PFSK-1 (cell line): ENCODE data around the gene HOXB3.

Experiments
- POLR2AphosphoS5 ChIP-seq: IDR thresholded peaks from 2 replicates; pipeline ENCODE4 v1.6.1; 2012; ENCODE audit warnings: low read depth, mild to moderate bottlenecking, control low read depth, low read length, moderate library complexity
- TAF1 ChIP-seq: IDR thresholded peaks from 2 replicates; pipeline ENCODE4 v1.6.1; 2012; ENCODE audit warnings: low read length, control low read depth, borderline replicate concordance; ENCODE audit not compliant: insufficient read depth

DNA sequence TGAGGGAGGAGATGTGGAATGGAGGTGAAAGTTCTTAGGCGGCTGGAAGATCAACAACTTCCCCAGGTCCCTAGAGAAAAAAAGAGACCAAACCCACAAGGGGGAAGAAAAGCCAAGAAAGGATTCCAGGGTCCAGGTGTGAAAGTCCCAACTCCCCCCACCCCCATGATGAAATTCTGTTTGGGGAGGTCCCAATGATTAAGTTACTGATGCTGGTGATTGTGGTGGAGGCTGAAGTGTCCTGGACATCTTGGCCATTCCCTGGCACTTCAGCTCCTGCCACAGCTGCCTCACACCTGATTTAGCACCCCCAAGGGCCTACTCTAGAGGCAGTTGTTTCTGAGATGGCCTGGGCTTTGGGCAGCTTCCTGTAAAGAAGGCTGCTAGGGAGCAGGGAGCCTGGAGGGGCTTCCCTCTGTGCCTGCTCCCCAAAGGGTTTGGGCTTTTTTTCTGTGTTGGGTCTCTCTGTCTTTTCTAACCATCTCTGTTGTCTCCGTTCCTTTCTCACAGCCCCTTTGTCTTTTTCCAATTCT is 25.0 kb downstream of the HOXB3 start:
- TF ChIP-seq TAF1: no peak
- TF ChIP-seq POLR2AphosphoS5: no peak
